Skin epidermis (tissue), 12 donors: Measurements from ENCODE around the gene RABIF.
"Not testable (repeated sequence)": the region's sequence is repeated elsewhere in the genome, so short reads cannot be mapped to it uniquely, and the experiment has no call there.

Source experiments
- H3K27ac ChIP-seq, 21 experiments: fragments of 200-600 bp; sonication (generic) in 11 of 21; one replicate each; pipeline ENCODE4 v1.5.0; 2020; ENCODE audit warnings: mild to moderate bottlenecking in 3 of 21, inconsistent platforms in 2 of 21, moderate library complexity in 2 of 21
- H3K4me3 ChIP-seq, 7 experiments: fragments of 200-600 bp; sonication (generic) in 2 of 7; one replicate each; pipeline ENCODE4 v1.5.0; 2020; ENCODE audit warnings: inconsistent platforms in 2 of 7, mild to moderate bottlenecking in 2 of 7, moderate library complexity in 1 of 7

RABIF gene

GRCh38 chr1:202837746-202838262, 51.1 kb downstream of the RABIF start:
- Histone ChIP-seq H3K4me3 (no peak overlapping the region), H3K27ac (peak overlapping the region in 17 of 21 experiments; percentile 2 to 85 (median 67))

- Histone ChIP-seq H3K27ac (peak overlapping the region in 19 of 21 experiments; percentile 27 to 85 (median 74)), H3K4me3 (no peak overlapping the region)
Observed at GRCh38 chr1:202836623-202837403, 52.1 kb downstream of the RABIF start.

- H3K4me3 ChIP-seq: no peak overlapping the region
- H3K27ac ChIP-seq: peak overlapping the region in 19 of 21 experiments; percentile 27 to 85 (median 74)
Observed at GRCh38 chr1:202835548-202836072, 53.3 kb downstream of the RABIF start.

GRCh38 chr1:202834771-202835547, 54.0 kb downstream of the RABIF start:
- Histone ChIP-seq H3K27ac (peak overlapping the region in 19 of 21 experiments; percentile 27 to 85 (median 74)), H3K4me3 (no peak overlapping the region)

GRCh38 chr1:202831906-202832305, 57.0 kb downstream of the RABIF start:
- Histone ChIP-seq H3K27ac (no peak overlapping the region), H3K4me3 (no peak overlapping the region)

- not testable (repeated sequence) for H3K27ac ChIP-seq, H3K4me3 ChIP-seq
Observed at GRCh38 chr1:202829223-202829622, 59.7 kb downstream of the RABIF start.
